IMR-90 (cell line): ENCODE measurements around the gene CD93. TPM values are rescaled to one million over a fixed set of nuclear protein-coding genes. Genes with fewer than 3 reads are reported as not detected.

Experiments used
- ATAC-seq: fragments of 200-7000 bp; cut with Tn5 transposase; 2 replicates; pipeline ENCODE4 v1.9.1; 2020; ENCODE audit warnings: low read depth, mild to moderate bottlenecking, moderate library complexity
- BruUV-seq: library from RNA; stranded (reverse); fragments of 400-500 nt; replicated peaks from 2 replicates; lab custom pipeline; 2021; lab: Mats Ljungman, UMichigan
- CTCF ChIA-PET: fragments of 300-600 bp; formaldehyde crosslinking; extraction: SDS; loops from one replicate; lab custom pipeline; 2021; ENCODE audit warnings: antibody characterized with exemption; lab: Yijun Ruan, JAX
- POLR2A ChIA-PET: fragments of 300-600 bp; sonication (Branson Sonifier 250); formaldehyde crosslinking; loops from one replicate; lab custom pipeline; 2022; ENCODE audit warnings: antibody characterized with exemption; ENCODE audit not compliant: unreplicated experiment; lab: Charles Lee
- DNase-seq: peaks from one replicate; pipeline ENCODE4 v3.0.0; 2013
- H2AFZ ChIP-seq: replicated peaks from 2 replicates; pipeline ENCODE3; 2013; ENCODE audit warnings: low read length, mild to moderate bottlenecking; ENCODE audit not compliant: poor library complexity
- H2AK5ac ChIP-seq: 2 replicates; pipeline ENCODE4 v1.6.1; 2013; ENCODE audit warnings: low read depth, low read length, inconsistent platforms
- H2AK9ac ChIP-seq: replicated peaks from 2 replicates; pipeline ENCODE3; 2013; ENCODE audit warnings: mild to moderate bottlenecking, low read depth, low read length, moderate library complexity; ENCODE audit not compliant: poor library complexity
- H2BK120ac ChIP-seq: 2 replicates; pipeline ENCODE4 v1.6.1; 2013; ENCODE audit warnings: low read depth, low read length, inconsistent platforms
- H2BK15ac ChIP-seq: 3 replicates; pipeline ENCODE4 v1.6.1; 2013; ENCODE audit warnings: low read depth, low read length, inconsistent platforms
- H2BK20ac ChIP-seq: 2 replicates; pipeline ENCODE4 v1.6.1; 2013; ENCODE audit warnings: low read depth, mild to moderate bottlenecking, inconsistent platforms, low read length, moderate library complexity
- H2BK5ac ChIP-seq: 2 replicates; pipeline ENCODE4 v1.6.1; 2013; ENCODE audit warnings: mild to moderate bottlenecking, low read depth, low read length, inconsistent platforms; ENCODE audit not compliant: poor library complexity, severe bottlenecking
- H3K14ac ChIP-seq: replicated peaks from 2 replicates; pipeline ENCODE4 v1.6.1; 2013; ENCODE audit warnings: low read depth, low read length, inconsistent platforms
- H3K18ac ChIP-seq: 2 replicates; pipeline ENCODE4 v1.6.1; 2013; ENCODE audit warnings: low read depth, low read length, control low read depth
- H3K23ac ChIP-seq: 2 replicates; pipeline ENCODE4 v1.6.1; 2013; ENCODE audit warnings: low read depth, low read length, inconsistent platforms
- H3K27ac ChIP-seq: 2 replicates; pipeline ENCODE4 v1.5.1; 2013; ENCODE audit warnings: mild to moderate bottlenecking, control low read depth, low read length; ENCODE audit not compliant: insufficient read depth
- H3K27me3 ChIP-seq: 2 replicates; pipeline ENCODE4 v1.6.1; 2013; ENCODE audit warnings: low read length; ENCODE audit not compliant: control insufficient read depth, insufficient read depth
- H3K36me3 ChIP-seq: 2 replicates; pipeline ENCODE4 v1.6.1; 2013; ENCODE audit warnings: low read length, mixed read lengths; ENCODE audit not compliant: control insufficient read depth, insufficient read depth
- H3K4ac ChIP-seq: 2 replicates; pipeline ENCODE4 v1.6.1; 2013; ENCODE audit warnings: low read depth, low read length, inconsistent platforms
- H3K4me1 ChIP-seq: 2 replicates; pipeline ENCODE4 v1.6.1; 2013; ENCODE audit warnings: low read length, mixed read lengths; ENCODE audit not compliant: control insufficient read depth, insufficient read depth
- H3K4me2 ChIP-seq: 2 replicates; pipeline ENCODE4 v1.6.1; 2013; ENCODE audit warnings: low read depth, mild to moderate bottlenecking, control low read depth, low read length, moderate library complexity
- H3K4me3 ChIP-seq: 2 replicates; pipeline ENCODE4 v1.5.1; 2013; ENCODE audit warnings: low read depth, mild to moderate bottlenecking, control low read depth, low read length, moderate library complexity; ENCODE audit not compliant: insufficient read depth
- H3K56ac ChIP-seq: 2 replicates; pipeline ENCODE4 v1.6.1; 2013; ENCODE audit warnings: low read length, inconsistent platforms; ENCODE audit not compliant: insufficient read depth; ENCODE audit errors: extremely low read depth
- H3K79me1 ChIP-seq, 2 experiments: 2 replicates each; pipeline ENCODE4 v1.6.1; 2013; ENCODE audit warnings: low read length in 2 of 2, inconsistent platforms in 1 of 2, low read depth in 1 of 2
- H3K9ac ChIP-seq: 2 replicates; pipeline ENCODE4 v1.6.1; 2013; ENCODE audit warnings: low read depth, low read length, control low read depth
- H3K9me1 ChIP-seq: 2 replicates; pipeline ENCODE4 v1.6.1; 2013; ENCODE audit warnings: low read length, inconsistent platforms; ENCODE audit not compliant: insufficient read depth
- H3K9me3 ChIP-seq: 2 replicates; pipeline ENCODE4 v1.6.1; 2013; ENCODE audit warnings: low read length; ENCODE audit not compliant: control insufficient read depth, insufficient read depth
- H4K20me1 ChIP-seq: 2 replicates; pipeline ENCODE4 v1.6.1; 2013; ENCODE audit warnings: low read length, inconsistent platforms; ENCODE audit not compliant: insufficient read depth
- H4K5ac ChIP-seq: 2 replicates; pipeline ENCODE4 v1.6.1; 2013; ENCODE audit warnings: mild to moderate bottlenecking, low read depth, low read length, control low read depth
- H4K8ac ChIP-seq, 2 experiments: 2 replicates each; pipeline ENCODE4 v1.6.1; 2013; ENCODE audit warnings: low read depth in 2 of 2, low read length in 2 of 2, control low read depth in 1 of 2, inconsistent platforms in 1 of 2
- H4K91ac ChIP-seq: 2 replicates; pipeline ENCODE4 v1.6.1; 2013; ENCODE audit warnings: low read depth, low read length, inconsistent platforms; ENCODE audit not compliant: insufficient read depth
- CEBPB ChIP-seq: IDR thresholded peaks from 2 replicates; pipeline ENCODE4 v1.6.1; 2012; ENCODE audit warnings: low read depth, low read length, improper control_type of control experiment
- CHD1 ChIP-seq: IDR thresholded peaks from 2 replicates; pipeline ENCODE4 v1.6.1; 2012; ENCODE audit warnings: low read depth, low read length, improper control_type of control experiment
- FOS ChIP-seq: fragments of 150-350 bp; IDR thresholded peaks from 2 replicates; pipeline ENCODE4 v1.6.1; 2016; ENCODE audit warnings: low read depth, low read length
- MXI1 ChIP-seq: IDR thresholded peaks from 2 replicates; pipeline ENCODE4 v1.6.1; 2012; ENCODE audit warnings: low read depth, mild to moderate bottlenecking, low read length, moderate library complexity, borderline replicate concordance
- RFX5 ChIP-seq: IDR thresholded peaks from 2 replicates; pipeline ENCODE4 v1.8.0; 2012; ENCODE audit warnings: low read depth, mild to moderate bottlenecking, low read length, moderate library complexity
- SMC3 ChIP-seq: fragments of 150-350 bp; IDR thresholded peaks from 2 replicates; pipeline ENCODE4 v1.6.1; 2016; ENCODE audit warnings: low read depth, mild to moderate bottlenecking, antibody characterized with exemption, low read length, moderate library complexity
- WGBS, 2 experiments: methylation state at CpG; one replicate each; pipeline versions ENCODE4 v1.1.5 to v1.1.7; 2013; ENCODE audit warnings: missing lambda C conversion rate in 2 of 2; ENCODE audit not compliant: insufficient read length in 1 of 2; ENCODE audit errors: extremely low coverage in 2 of 2; 5-methylcytosine and 5-hydroxymethylcytosine counted together
- dilution Hi-C: fragments of 300-500 bp; cut with HindIII; formaldehyde crosslinking; loops from one replicate; pipeline ENCODE4 v1.14.3; 2018; ENCODE audit warnings: low sequenced_read_pairs; ENCODE audit not compliant: unreplicated experiment
- in situ Hi-C: fragments of 300-500 bp; cut with MboI; formaldehyde crosslinking; loops from 3 replicates; pipeline ENCODE4 v1.14.3; 2019; ENCODE audit warnings: low sequenced_read_pairs, inconsistent platforms, mixed read lengths
- intact Hi-C: fragments of 100-400 bp; cut with micrococcal nuclease; formaldehyde crosslinking; loops from 2 replicates; pipeline ENCODE4 v1.10.0; 2022
- polyA plus RNA-seq, 3 experiments: library from polyadenylated mRNA; depleted of rRNA; stranded (reverse); fragments of >200 nt; gene quantifications; 2 replicates each; pipeline ENCODE4 v1.2.3, GENCODE V29; 2012; ENCODE audit warnings: low replicate concordance in 1 of 3
- total RNA-seq: library from RNA; depleted of rRNA; stranded (reverse); fragments of >200 nt; gene quantifications from 2 replicates; pipeline ENCODE4 v1.2.3, GENCODE V29; 2012

The CD93 gene
- total and polyA plus RNA-seq, 2 of the 4 experiments (the other 2 are of a cell fraction): under 0.01 to 0.02 TPM

DNA sequence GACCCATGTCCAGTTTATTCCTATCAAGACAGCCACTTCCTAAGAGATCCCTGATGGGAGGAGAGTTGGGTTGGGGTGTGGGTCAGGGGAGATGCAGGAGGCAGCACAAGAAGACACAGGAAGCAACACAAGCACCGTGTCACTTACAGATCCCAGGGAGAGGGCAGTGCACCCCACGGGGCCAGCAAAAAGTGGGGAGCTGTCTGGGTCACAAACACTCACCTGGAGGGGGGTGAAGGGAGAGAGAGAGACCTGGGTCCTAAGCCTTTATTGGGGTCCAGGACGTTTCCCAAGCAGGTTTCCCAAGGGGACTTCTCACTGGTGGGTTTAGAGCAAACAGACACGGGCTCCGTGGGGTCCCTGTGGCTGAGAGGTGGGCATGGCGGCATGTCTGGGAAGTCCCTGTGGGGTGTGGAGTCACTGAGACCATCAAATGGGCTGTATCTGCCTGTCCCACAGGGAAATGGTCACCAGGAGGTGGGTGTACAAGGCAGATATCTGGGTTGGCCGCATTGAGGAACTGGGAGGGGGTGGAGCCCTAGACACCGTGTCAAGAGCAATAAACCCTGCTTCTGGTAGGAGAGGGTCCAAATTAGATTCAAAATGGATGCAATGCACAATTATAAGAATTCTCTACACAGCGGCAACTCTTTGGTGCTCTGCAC, 1.6 kb upstream of the CD93 start:
- Histone ChIP-seq H3K18ac (no peak overlapping the region), H3K27ac (no peak overlapping the region), H4K91ac (no peak overlapping the region), H2BK5ac (no peak overlapping the region), H2BK15ac (no peak overlapping the region), H3K4me3 (no peak overlapping the region), H3K9me3 (no peaks in the 10 kb centered on the region), H3K36me3 (no peaks in the 10 kb centered on the region), H2BK20ac (no peak overlapping the region), H2BK120ac (no peak overlapping the region), H4K20me1 (no peaks in the 10 kb centered on the region), H2AK5ac (no peak overlapping the region), H3K14ac (no peak overlapping the region), H3K79me1 (no peaks in the 10 kb centered on the region), H4K5ac (no peak overlapping the region), H3K9me1 (no peaks in the 10 kb centered on the region), H3K4ac (no peak overlapping the region), H3K4me2 (no peak overlapping the region), H3K9ac (no peak overlapping the region), H3K23ac (no peak overlapping the region), H3K27me3 (peaks cover 38% of the 10 kb centered on the region), H3K4me1 (no peaks in the 10 kb centered on the region), H2AK9ac (no peak overlapping the region), H2AFZ (no peak overlapping the region), H3K56ac (no peak overlapping the region), H4K8ac (no peak overlapping the region)
- no CpG with 5 or more reads among the region's 9 CpGs for WGBS, 2 experiments
- DNase-seq (no peak), ATAC-seq (no peak)
- no TSS peak for BruUV-seq
- in situ Hi-C loops (loop anchor here (25.0 kb wide), 1 partner anchor 100 kb away; no protein-coding TSS in a partner anchor), intact Hi-C loops (no loop called here), dilution Hi-C loops (no loop called here)
- TF ChIP-seq RFX5: no peak
- no peak for TF ChIP-seq FOS
- no peak for TF ChIP-seq CHD1
- TF ChIP-seq MXI1: no peak
- TF ChIP-seq SMC3: no peak
- no peak for TF ChIP-seq CEBPB
- POLR2A ChIA-PET: no interaction called here
- CTCF ChIA-PET: no interaction called here
